ENCODE measurements around the gene GAS7.

Gene GAS7

DNA sequence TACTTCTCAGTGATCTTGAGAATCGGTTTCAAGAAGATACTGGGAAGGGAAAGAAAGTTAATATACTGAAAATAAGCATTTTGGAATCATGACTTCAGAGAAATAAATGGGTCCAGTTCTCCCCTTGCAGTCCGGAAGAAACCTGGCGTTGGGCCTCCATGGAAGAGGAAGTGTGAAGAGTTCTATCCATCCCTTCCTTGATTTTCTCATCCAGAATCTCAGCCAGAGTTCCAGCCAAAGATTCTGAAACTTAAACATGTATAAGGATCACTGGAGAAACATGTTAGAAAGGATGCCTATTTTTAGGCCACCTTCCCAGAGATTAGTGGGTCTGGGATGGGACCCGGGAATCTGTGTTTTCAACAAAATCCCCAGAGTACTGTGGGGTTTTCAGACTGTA, 8.7 kb upstream of the GAS7 start:
- TF ChIP-seq BACH2 (CRISPR knock-in tag; IDR thresholded peaks at IDR 0.05; ENCODE audit: borderline replicate concordance) = no peak
- TF ChIP-seq ARNTL (CRISPR knock-in tag; IDR thresholded peaks at IDR 0.05; ENCODE audit: borderline replicate concordance, low read depth) = no peak
- no peak for TF ChIP-seq GLIS3 (CRISPR knock-in tag; IDR thresholded peaks at IDR 0.05)
- TF ChIP-seq ZFP3 (CRISPR knock-in tag; IDR thresholded peaks at IDR 0.05) = no peak
- TF ChIP-seq CSDC2 (CRISPR knock-in tag; IDR thresholded peaks at IDR 0.05) = no peak
- no peak for TF ChIP-seq ESRRG (CRISPR knock-in tag; IDR thresholded peaks at IDR 0.05)
- TF ChIP-seq TCF4 (CRISPR knock-in tag; IDR thresholded peaks at IDR 0.05; ENCODE audit: borderline replicate concordance) = no peak
- TF ChIP-seq TSHZ2 (CRISPR knock-in tag; IDR thresholded peaks at IDR 0.05) = no peak
- no peak for TF ChIP-seq RARB (CRISPR knock-in tag; IDR thresholded peaks at IDR 0.05)
- no peak for TF ChIP-seq PATZ1 (CRISPR knock-in tag; IDR thresholded peaks at IDR 0.05; ENCODE audit: borderline replicate concordance)
- TF ChIP-seq ZNF70 (CRISPR knock-in tag; IDR thresholded peaks at IDR 0.05) = no peak
- no peak for TF ChIP-seq ZC3H10 (CRISPR knock-in tag; IDR thresholded peaks at IDR 0.05)
- TF ChIP-seq ZFP30 (CRISPR knock-in tag; IDR thresholded peaks at IDR 0.05) = no peak
- TF ChIP-seq, protein P1, sequence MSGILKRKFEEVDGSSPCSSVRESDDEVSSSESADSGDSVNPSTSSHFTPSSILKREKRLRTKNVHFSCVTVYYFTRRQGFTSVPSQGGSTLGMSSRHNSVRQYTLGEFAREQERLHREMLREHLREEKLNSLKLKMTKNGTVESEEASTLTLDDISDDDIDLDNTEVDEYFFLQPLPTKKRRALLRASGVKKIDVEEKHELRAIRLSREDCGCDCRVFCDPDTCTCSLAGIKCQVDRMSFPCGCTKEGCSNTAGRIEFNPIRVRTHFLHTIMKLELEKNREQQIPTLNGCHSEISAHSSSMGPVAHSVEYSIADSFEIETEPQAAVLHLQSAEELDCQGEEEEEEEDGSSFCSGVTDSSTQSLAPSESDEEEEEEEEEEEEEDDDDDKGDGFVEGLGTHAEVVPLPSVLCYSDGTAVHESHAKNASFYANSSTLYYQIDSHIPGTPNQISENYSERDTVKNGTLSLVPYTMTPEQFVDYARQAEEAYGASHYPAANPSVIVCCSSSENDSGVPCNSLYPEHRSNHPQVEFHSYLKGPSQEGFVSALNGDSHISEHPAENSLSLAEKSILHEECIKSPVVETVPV (CRISPR knock-in tag; IDR thresholded peaks at IDR 0.05) = no peak
- no peak for TF ChIP-seq CREB5 (CRISPR knock-in tag; IDR thresholded peaks at IDR 0.05; ENCODE audit: low read depth)
- no peak for TF ChIP-seq SNAI2 (CRISPR knock-in tag; IDR thresholded peaks at IDR 0.05)
- TF ChIP-seq TOX (CRISPR knock-in tag; IDR thresholded peaks at IDR 0.05; ENCODE audit: borderline replicate concordance) = no peak
- no peak for TF ChIP-seq ZNF565 (CRISPR knock-in tag; conservative IDR thresholded peaks at IDR 0.05; ENCODE audit: low read depth)
- no peak for TF ChIP-seq PPARA (CRISPR knock-in tag; IDR thresholded peaks at IDR 0.05; ENCODE audit: borderline replicate concordance)
- no peak for TF ChIP-seq ZNF8 (CRISPR knock-in tag; IDR thresholded peaks at IDR 0.05)

DNA sequence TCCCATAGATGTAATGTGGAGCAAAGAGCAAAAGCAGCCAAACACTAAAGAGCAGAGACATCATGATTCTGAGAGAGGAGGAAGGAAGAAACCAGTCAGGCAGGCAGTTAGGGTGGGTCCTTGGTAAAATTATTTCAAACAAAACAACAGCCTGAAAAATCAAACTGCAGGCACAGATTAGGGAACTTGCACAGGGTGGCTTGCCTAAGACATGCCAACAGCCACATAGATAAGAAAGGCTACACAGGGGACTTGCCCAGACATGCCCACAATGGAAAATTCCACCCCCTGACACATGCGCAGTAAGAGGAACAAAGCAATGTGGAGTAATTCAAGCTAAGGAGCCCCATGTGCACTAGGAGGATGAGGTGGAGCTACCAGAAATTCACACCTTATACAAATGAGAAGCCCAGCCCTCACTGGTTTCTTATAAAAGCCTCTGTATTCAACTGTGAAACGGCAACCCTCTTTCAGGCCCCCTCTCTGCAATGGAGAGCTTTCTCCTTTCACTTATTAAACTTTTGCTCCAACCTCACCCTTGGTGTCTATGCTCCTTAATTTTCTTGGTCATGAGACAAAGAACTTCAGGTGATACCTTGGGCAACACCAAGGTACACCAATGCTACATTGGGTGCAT, 7.3 kb upstream of the GAS7 start:
- TF ChIP-seq ESRRG (CRISPR knock-in tag; IDR thresholded peaks at IDR 0.05) = no peak
- TF ChIP-seq TOX (CRISPR knock-in tag; IDR thresholded peaks at IDR 0.05; ENCODE audit: borderline replicate concordance) = no peak
- TF ChIP-seq ARNTL (CRISPR knock-in tag; IDR thresholded peaks at IDR 0.05; ENCODE audit: borderline replicate concordance, low read depth) = no peak
- no peak for TF ChIP-seq ZFP3 (CRISPR knock-in tag; IDR thresholded peaks at IDR 0.05)
- no peak for TF ChIP-seq ZNF565 (CRISPR knock-in tag; conservative IDR thresholded peaks at IDR 0.05; ENCODE audit: low read depth)
- no peak for TF ChIP-seq PATZ1 (CRISPR knock-in tag; IDR thresholded peaks at IDR 0.05; ENCODE audit: borderline replicate concordance)
- TF ChIP-seq, protein P1 (CRISPR knock-in tag; IDR thresholded peaks at IDR 0.05) = no peak
- TF ChIP-seq CSDC2 (CRISPR knock-in tag; IDR thresholded peaks at IDR 0.05) = no peak
- TF ChIP-seq GLIS3 (CRISPR knock-in tag; IDR thresholded peaks at IDR 0.05) = no peak
- no peak for TF ChIP-seq BACH2 (CRISPR knock-in tag; IDR thresholded peaks at IDR 0.05; ENCODE audit: borderline replicate concordance)
- TF ChIP-seq OSR1 (CRISPR knock-in tag; IDR thresholded peaks at IDR 0.05) = no peak
- no peak for TF ChIP-seq ISL1 (CRISPR knock-in tag; IDR thresholded peaks at IDR 0.05)
- no peak for TF ChIP-seq ZNF8 (CRISPR knock-in tag; IDR thresholded peaks at IDR 0.05)
- TF ChIP-seq ZNF70 (CRISPR knock-in tag; IDR thresholded peaks at IDR 0.05) = no peak
- TF ChIP-seq ZFP30 (CRISPR knock-in tag; IDR thresholded peaks at IDR 0.05) = no peak
- TF ChIP-seq POU6F1 (CRISPR knock-in tag; IDR thresholded peaks at IDR 0.05; ENCODE audit: borderline replicate concordance, low read depth) = no peak
- TF ChIP-seq TCF4 (CRISPR knock-in tag; IDR thresholded peaks at IDR 0.05; ENCODE audit: borderline replicate concordance) = no peak
- TF ChIP-seq ZC3H10 (CRISPR knock-in tag; IDR thresholded peaks at IDR 0.05) = no peak
- TF ChIP-seq CREB5 (CRISPR knock-in tag; IDR thresholded peaks at IDR 0.05; ENCODE audit: low read depth) = no peak
- no peak for ATAC-seq

More for the DNA sequence above, 8.7 kb upstream of the GAS7 start:
- no peak for ATAC-seq
